Glutamatergic neuron (in vitro differentiated cells): ENCODE data around the gene GATD1. TPM values are rescaled to one million over a fixed set of nuclear protein-coding genes. Genes with fewer than 3 reads are reported as not detected.

Experiments used
- DNase-seq: peaks from one replicate; pipeline ENCODE4 v3.0.0; 2022
- H3K27ac Mint-ChIP-seq: one replicate; pipeline ENCODE4 v1.8.0; 2020; ENCODE audit warnings: mild to moderate bottlenecking, mixed read lengths, inconsistent platforms; ENCODE audit not compliant: unreplicated experiment
- H3K27me3 Mint-ChIP-seq: one replicate; pipeline ENCODE4 v1.8.0; 2020; ENCODE audit warnings: mild to moderate bottlenecking, moderate library complexity, mixed read lengths, inconsistent platforms; ENCODE audit not compliant: unreplicated experiment
- H3K36me3 Mint-ChIP-seq: one replicate; pipeline ENCODE4 v1.8.0; 2020; ENCODE audit warnings: mild to moderate bottlenecking, mixed read lengths, inconsistent platforms; ENCODE audit not compliant: unreplicated experiment
- H3K4me1 Mint-ChIP-seq: one replicate; pipeline ENCODE4 v1.8.0; 2020; ENCODE audit warnings: mild to moderate bottlenecking, low read depth, mixed read lengths, inconsistent platforms; ENCODE audit not compliant: unreplicated experiment
- H3K4me3 Mint-ChIP-seq: one replicate; pipeline ENCODE4 v1.8.0; 2020; ENCODE audit warnings: mild to moderate bottlenecking, mixed read lengths, inconsistent platforms; ENCODE audit not compliant: unreplicated experiment
- H3K9me3 Mint-ChIP-seq: one replicate; pipeline ENCODE4 v1.8.0; 2020; ENCODE audit warnings: mild to moderate bottlenecking, moderate library complexity, mixed read lengths, inconsistent platforms; ENCODE audit not compliant: unreplicated experiment
- total RNA-seq: library from RNA; stranded (reverse); fragmentation: NEBNext Ultra II Directional; extraction: Animal tissue kit (Norgen Biotek cat#: 25700); gene quantifications from one replicate; pipeline ENCODE4 v1.2.1, GENCODE V29; 2021; ENCODE audit not compliant: unreplicated experiment
- TF ChIP-seq, protein P1 (sequence below): fragments of 200-600 bp; sonication (generic); IDR thresholded peaks from one replicate; pipeline ENCODE4 v1.5.0; 2021; ENCODE audit not compliant: partially characterized antibody, unreplicated experiment

GATD1 gene
- total RNA-seq, 1 donor from 2014 or later = 67.5 TPM

DNA sequence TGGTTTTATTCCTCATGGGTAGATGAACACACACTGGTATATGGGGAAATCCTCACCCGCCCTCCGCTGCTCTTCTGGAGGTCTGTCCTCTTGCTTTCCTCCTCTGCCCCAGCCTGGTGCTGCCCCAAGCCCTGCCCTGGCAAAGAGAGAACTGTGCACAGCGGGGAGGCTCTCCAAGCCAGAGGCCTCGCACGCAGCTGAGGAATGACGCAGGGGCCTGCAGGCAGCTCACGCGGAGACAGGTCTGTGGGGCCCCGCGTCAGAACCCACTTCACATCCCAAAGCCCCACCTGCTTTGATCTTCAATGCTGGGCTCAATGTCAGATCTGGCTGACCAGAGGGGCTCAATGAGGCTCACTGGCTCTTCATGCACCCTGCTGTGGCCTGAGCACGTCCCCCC, 10.0 kb downstream of the GATD1 start:
- H3K36me3 Mint-ChIP-seq = peaks cover 3% of the 10 kb centered on the region
- H3K4me1 Mint-ChIP-seq = peaks cover 7% of the 10 kb centered on the region
- H3K27ac Mint-ChIP-seq = no peak overlapping the region
- peaks cover 6% of the 10 kb centered on the region for H3K27me3 Mint-ChIP-seq
- DNase-seq = no peak
- H3K4me3 Mint-ChIP-seq = no peak overlapping the region
- peaks cover 12% of the 10 kb centered on the region for H3K9me3 Mint-ChIP-seq
- TF ChIP-seq, protein P1, sequence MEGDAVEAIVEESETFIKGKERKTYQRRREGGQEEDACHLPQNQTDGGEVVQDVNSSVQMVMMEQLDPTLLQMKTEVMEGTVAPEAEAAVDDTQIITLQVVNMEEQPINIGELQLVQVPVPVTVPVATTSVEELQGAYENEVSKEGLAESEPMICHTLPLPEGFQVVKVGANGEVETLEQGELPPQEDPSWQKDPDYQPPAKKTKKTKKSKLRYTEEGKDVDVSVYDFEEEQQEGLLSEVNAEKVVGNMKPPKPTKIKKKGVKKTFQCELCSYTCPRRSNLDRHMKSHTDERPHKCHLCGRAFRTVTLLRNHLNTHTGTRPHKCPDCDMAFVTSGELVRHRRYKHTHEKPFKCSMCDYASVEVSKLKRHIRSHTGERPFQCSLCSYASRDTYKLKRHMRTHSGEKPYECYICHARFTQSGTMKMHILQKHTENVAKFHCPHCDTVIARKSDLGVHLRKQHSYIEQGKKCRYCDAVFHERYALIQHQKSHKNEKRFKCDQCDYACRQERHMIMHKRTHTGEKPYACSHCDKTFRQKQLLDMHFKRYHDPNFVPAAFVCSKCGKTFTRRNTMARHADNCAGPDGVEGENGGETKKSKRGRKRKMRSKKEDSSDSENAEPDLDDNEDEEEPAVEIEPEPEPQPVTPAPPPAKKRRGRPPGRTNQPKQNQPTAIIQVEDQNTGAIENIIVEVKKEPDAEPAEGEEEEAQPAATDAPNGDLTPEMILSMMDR = no peak

DNA sequence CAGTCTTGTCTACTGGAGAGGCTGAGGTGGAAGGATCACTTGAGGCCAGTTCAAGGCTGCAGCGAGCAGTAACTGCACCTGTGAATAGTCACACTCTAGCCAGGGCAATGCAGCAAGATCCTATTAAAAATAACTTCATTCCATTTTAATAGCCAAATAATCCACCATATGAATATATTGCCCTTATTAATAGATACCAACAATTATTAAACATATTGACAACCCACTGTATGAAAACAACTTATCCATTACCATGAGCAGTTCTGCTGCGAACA, 10.4 kb downstream of the GATD1 start:
- no peak overlapping the region for H3K4me3 Mint-ChIP-seq
- H3K27me3 Mint-ChIP-seq = peaks cover 9% of the 10 kb centered on the region
- H3K4me1 Mint-ChIP-seq = peaks cover 9% of the 10 kb centered on the region
- H3K9me3 Mint-ChIP-seq = peaks cover 15% of the 10 kb centered on the region
- no peak for DNase-seq
- TF ChIP-seq, protein P1 = no peak
- H3K36me3 Mint-ChIP-seq = peaks cover 5% of the 10 kb centered on the region
- no peak overlapping the region for H3K27ac Mint-ChIP-seq

DNA sequence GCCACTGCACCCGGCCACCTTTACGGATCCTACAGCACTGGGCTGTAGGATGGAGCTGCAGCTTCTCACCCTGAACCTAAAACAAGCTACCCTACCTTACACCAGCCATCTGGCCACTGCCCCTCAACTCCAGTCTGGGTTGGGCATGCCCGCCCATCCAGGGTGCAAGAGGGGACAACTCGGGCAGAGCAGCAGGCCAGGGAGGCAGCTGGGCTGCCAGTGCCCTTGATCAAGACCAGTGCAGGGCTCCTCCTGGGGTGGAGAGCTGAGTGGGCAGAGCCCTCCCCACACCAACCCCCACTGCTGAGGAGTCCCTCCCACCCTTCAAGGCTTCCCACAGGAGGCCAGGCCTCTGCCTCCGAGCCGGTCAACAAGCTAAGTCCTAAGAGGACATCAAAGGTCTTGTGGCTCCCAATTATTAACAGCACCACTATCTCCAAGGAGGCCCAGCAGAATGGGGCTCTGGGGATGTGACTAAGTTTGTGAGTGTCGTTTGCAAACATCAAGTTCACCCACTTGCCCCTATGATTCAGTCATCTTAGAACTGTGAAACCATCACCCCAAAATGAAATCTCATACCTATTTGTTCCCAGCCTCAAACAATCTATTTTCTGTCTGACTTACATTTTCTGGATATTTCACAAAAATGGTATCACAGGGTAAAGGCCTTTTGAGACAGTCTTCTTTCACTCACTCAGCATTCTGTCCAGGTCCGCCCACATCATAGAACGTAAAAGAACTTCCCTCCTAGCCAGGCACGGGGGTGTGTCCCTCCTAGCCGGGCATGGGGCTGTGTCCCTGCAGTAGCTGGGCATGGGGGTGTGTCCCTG, 11.0 kb downstream of the GATD1 start:
- TF ChIP-seq, protein P1 = no peak
- peaks cover 9% of the 10 kb centered on the region for H3K4me1 Mint-ChIP-seq
- no peak overlapping the region for H3K27ac Mint-ChIP-seq
- peaks cover 11% of the 10 kb centered on the region for H3K27me3 Mint-ChIP-seq
- no peak for DNase-seq
- H3K4me3 Mint-ChIP-seq = no peak overlapping the region
- H3K36me3 Mint-ChIP-seq = peaks cover 5% of the 10 kb centered on the region
- H3K9me3 Mint-ChIP-seq = peaks cover 21% of the 10 kb centered on the region

DNA sequence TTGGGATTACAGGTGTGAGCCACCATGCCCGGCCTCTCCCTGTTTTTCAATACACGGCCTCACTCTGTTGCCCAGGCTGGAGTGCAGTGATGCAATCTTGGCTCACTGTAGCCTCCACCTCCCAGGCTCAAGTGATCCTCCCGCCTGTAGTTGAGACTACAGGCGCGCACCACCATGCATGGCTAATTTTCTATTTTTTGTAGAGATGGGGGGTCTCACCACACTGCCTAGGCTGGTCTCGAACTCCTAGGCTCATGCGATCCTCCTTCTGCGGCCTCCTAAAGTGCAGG, 11.5 kb downstream of the GATD1 start:
- no peak for DNase-seq
- Mint-ChIP-seq H3K36me3 (peaks cover 5% of the 10 kb centered on the region), H3K27ac (peak overlapping the region; percentile 43), H3K27me3 (peaks cover 11% of the 10 kb centered on the region), H3K4me1 (peaks cover 9% of the 10 kb centered on the region), H3K4me3 (no peak overlapping the region), H3K9me3 (peaks cover 22% of the 10 kb centered on the region)
- TF ChIP-seq, protein P1 = no peak

DNA sequence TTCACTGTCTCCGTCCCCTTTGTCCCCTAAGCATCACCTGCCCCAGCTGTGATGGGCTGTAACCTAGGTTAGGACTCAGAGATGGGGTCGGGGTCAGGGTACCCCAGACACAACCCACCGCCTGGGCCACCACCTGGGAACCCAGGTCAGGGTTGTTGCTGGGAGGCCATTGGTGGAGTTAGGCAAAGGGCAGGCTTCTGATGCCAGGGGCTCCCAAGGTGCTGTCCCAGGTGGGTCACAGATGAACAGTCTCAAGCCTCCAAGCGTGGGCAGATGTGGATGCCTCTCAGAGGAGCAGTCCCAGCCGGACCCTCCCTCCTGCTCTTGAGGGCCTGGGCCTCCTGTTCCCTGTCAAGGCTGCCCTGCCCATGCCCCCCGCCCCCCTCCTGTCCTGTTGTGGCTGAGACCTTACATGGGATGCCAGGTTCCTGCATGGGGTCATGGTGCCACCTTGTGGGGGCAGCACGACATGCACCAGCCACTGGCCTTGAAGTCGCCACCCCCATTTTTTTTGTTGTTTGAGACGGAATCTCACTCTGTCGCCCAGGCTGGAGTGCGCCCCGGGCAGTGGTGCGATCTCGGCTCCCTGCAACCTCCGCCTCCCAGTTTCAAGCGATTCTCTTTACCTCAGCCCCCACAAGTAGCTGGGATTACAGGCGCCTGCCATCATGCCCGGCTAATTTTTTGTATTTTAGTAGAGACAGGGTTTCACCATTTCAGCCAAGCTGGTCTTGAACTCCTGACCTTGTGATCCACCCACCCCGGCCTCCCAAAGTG, 12.1 kb downstream of the GATD1 start:
- DNase-seq = peak; percentile 76
- H3K27me3 Mint-ChIP-seq = peaks cover 11% of the 10 kb centered on the region
- no peak overlapping the region for H3K4me3 Mint-ChIP-seq
- TF ChIP-seq, protein P1 = peak; percentile 49
- peaks cover 9% of the 10 kb centered on the region for H3K4me1 Mint-ChIP-seq
- H3K9me3 Mint-ChIP-seq = peaks cover 22% of the 10 kb centered on the region
- peaks cover 5% of the 10 kb centered on the region for H3K36me3 Mint-ChIP-seq
- peak overlapping the region; percentile 75 for H3K27ac Mint-ChIP-seq
